NCI-H774 (cell line): Measurements from ENCODE around the gene SLFN11.
"Not testable (repeated sequence)": the region's sequence is repeated elsewhere in the genome, so short reads cannot be mapped to it uniquely, and the experiment has no call there.

Experiments used
- DNase-seq: peaks from one replicate; lab custom pipeline; 2025; lab: John Stamatoyannopoulos, UW

Gene SLFN11

GRCh38 chr17:35361027-35361426 is 12.4 kb downstream of the SLFN11 start:
- no peak for DNase-seq

- no peak for DNase-seq
These were observed 14.0 kb downstream of the SLFN11 start for GRCh38 chr17:35359398-35359797.

DNA sequence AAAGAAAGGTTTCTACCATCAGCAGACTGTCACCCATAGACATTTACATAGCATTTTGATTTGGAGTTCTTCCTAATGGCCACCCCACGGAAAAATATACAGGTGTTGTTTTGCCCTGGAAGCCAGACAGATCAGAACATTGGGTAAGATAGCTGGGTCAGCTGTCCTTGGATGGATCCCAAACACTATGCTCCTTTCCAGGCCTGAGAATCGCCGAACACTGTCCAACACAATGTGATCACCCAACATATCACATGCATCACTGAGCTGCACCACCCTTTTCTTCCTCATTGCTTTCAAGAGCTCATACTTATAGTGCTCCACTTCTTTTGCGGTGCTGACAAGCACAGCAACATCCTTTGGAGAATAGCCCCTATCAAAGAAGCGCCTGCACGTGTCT is 21.1 kb downstream of the SLFN11 start:
- DNase-seq, result no peak

GRCh38 chr17:35350493-35350892 is 22.9 kb downstream of the SLFN11 start:
- DNase-seq, result no peak

GRCh38 chr17:35345926-35346771 is 27.3 kb downstream of the SLFN11 start:
- DNase-seq, result no peak

DNA sequence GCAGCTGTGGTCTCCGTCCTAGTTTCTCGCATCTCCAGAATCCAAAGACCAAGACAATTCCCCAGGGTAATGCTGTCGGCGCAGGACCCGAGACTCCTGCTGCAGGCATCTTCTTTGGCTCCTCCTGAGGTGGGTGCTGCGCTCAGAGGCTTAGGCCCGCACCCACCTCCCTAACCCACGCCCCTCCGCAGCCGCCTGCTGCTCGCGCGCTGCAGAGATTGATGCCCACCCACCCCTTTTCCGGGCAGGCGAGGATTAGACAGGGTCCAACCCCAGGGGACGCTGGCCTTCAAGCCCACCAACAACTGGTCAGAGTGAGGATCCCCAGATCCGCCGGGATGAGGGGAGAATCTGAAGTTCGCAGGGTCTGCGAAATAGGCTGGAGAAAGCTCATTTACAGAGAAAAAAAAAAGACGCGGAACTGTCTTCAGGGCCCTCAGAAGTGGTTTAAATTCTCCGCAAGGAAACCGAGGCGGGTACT is 27.9 kb downstream of the SLFN11 start:
- no peak for DNase-seq

GRCh38 chr17:35344262-35344661 is 29.2 kb downstream of the SLFN11 start:
- no peak for DNase-seq

DNA sequence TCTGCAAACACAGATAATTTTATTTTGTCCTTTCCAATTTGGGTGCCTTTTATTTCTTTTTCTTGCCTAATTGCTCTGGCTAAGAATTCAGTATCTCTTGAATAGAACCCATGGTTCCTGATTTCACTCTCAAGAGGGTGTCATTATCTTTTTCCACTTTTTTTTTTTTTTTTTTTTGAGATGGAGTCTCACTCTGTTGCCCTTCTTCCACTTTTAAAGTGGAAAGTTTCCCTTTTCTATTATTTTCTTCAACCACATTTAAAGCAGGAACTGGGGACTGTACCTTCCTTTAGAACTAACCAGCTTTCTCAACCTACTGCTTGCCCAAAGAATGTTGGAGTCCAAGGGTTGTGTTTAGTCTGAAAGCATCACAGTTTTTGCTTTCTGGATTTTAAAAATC is 31.1 kb downstream of the SLFN11 start:
- no peak for DNase-seq

- DNase-seq, result no peak
These were observed 31.9 kb downstream of the SLFN11 start for GRCh38 chr17:35341411-35341992.

DNA sequence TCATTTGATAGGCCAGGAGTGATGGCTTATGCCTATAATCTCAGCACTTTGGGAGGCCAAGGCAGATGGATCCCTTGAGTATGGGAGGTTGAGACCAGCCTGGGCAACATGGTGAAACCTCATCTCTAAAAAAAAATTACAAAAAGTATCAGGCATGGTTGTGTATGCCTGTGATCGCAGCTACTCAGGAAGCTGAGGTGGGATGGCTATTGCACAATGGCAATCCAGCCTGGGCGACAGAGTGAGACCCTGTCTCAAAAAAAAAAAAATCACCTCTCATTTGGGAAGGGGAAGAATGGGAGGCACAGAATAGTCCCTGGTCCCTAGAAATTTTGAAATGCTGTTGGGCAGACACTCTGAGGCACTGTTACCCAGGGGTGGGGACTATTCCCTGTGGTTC is 35.2 kb downstream of the SLFN11 start:
- DNase-seq, result no peak

DNA sequence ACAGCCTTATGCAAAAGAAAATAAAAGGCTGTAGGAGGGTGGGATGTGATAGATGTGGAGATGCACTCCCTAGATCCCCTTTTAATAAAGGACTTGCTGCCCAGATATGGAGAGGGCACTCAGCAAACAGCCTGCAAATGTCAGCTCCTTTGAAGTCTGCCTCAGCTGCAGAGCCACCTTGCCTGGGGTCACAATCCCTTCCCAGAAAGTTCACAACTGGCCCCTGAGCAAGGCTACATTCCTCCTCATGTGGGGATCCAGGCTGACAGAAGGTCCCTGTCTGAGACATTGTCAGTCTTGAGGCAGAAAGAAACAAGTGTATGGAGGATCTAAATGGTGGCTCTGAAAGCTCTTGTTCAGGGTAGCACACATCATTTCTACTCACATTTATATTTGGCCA is 36.1 kb downstream of the SLFN11 start:
- no peak for DNase-seq

DNA sequence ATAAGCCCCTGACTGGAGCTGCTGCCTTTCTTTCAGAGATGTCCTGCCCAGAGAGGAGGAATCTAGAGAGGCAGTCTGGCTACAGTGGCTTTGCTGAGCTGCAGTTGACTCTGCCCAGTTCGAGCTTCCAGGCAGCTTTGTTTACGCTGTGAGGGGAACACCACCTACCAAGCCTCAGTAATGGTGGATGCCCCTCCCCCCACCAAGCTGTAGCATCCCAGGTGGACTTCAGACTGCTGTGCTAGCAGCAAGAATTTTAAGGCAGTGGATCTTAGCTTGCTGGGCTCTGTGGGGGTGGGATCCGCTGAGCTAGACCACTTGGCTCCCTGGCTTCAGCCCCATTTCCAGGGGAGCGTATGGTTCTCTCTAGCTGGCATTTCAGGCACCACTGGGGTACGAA is 39.8 kb downstream of the SLFN11 start:
- DNase-seq, result not testable (repeated sequence)

DNA sequence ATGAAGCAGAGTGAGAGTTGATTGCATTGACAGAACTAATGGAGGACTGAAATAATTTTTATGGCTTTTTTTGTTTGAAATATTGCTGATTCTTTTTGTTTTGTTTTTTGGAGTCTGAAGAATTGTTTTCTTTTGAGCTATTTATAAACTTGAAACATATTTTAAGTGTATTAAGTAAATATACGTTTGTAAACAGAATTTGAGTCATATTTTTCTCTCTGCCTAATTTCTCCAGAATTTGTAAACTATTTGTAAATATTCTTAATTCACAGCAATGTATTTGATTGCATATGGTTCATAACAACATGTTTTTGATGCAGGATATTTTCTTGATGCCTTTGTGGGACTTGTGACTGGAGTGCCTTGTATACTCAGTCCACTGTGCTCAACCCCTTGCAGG is 50.7 kb downstream of the SLFN11 start:
- no peak for DNase-seq

GRCh38 chr17:35315971-35316370 is 57.5 kb downstream of the SLFN11 start:
- no peak for DNase-seq

DNA sequence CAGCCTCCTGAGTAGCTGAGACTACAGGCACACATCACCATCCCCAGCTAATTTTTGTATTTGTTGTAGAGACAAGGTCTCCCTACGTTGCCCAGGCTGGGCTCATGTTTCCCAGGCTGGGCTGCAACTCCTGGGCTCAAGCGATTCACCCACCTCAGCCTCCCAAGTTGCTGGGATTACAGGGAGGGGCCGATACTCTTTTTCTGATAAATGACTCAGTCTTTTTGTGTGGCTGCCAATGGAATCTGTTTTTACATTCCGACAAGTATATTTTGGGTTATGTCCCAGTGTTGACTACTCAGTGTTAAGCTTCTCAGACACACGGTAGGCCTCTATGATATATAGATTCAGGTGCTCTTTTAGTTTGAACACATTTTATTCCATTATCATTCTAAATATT is 58.1 kb downstream of the SLFN11 start:
- DNase-seq, result no peak

DNA sequence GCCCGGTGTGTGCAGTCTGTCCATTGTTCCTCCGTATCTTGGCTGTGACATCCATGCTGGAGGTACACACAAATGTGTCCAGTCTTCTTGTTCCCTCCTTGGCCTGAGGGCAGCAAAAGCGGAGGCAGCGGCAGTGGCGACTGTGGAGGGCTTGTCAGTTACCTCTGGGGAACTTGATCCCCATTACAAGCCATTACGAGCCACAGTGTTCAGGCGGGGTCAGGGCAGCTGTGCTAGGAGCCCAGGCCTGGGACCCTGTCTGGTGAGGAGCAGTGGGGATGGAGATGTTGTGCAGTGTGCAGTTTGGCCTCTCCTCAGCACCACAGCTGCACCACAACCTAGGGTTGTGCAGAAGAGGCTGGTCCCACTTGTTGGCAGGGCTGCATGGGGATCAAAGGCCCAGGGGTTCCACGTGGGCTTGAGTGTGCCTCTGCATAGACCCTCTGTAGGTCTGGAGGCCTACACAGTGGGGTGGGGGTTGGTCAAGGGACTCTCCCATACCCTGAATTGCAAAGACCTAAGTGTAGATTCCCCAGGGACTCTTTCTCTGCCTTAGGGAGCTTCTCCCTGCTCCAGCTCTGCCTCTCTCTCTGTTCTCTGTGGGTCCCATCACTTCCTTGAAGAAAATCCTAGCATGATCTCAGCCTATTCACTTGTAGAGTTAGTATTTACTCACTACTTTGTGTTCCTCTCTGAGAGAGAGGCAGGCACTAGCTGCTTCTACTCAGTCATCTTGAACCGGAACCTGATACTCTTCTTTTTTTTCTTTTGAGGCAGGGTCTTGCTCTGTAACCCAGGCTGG is 58.8 kb downstream of the SLFN11 start:
- no peak for DNase-seq

- no peak for DNase-seq
These were observed 59.5 kb downstream of the SLFN11 start for GRCh38 chr17:35313875-35314409.

- DNase-seq, result peak; percentile 47
These were observed 60.4 kb downstream of the SLFN11 start for GRCh38 chr17:35312790-35313711.

DNA sequence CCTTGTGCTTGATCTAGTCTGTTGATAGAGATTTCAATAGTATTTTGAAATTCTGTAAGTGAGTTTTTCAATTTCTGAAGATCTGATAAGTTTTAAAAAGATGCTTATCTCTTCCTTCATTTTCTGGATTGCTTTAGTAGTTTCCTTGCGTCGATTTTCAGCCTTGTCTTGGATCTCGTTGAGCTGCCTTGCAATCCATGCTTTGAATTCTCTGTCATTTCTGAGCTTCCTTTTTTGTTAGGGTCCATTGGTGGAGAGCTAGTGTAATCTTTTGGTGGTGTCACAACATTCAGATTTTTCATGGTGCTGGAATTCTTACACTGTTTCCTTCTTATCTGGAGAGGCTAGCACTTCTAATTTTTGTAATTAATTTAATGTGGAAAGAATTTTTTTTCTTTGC is 61.1 kb downstream of the SLFN11 start:
- no peak for DNase-seq

GRCh38 chr17:35309345-35309744 is 64.1 kb downstream of the SLFN11 start:
- DNase-seq, result not testable (repeated sequence)
